KBM-7 (cell line): ENCODE measurements around the gene SREBF2.

Experiments used
- DNase-seq: peaks from one replicate; pipeline ENCODE4 v3.0.0-alpha.2; 2015
- in situ Hi-C: fragments of 300-500 bp; cut with MboI; formaldehyde crosslinking; loops from 2 replicates; pipeline ENCODE4 v1.14.3; 2020; ENCODE audit warnings: low sequenced_read_pairs, low pct_unique_long_range_greater_than_20kb, mixed read lengths

The SREBF2 gene

DNA sequence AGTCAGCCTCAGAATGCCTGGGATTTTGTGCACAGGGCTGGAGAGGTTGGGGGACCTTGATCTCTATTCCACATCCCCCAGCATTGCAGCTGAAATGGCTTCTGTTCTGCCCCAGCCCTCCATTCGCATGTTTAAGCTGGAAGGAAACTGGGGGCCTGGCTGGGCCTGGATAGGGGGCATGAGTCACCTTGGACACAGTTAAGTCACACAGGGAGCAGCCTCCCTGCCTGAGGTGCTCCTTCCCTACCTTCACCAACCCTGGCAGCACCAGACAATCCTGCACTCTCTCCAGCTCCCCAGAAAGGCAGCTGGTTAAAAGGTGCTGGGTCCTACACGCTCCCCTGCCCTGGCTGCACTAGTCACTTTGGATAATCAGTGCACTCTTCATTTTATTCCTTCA, 119.8 kb downstream of the SREBF2 start:
- no peak for DNase-seq
- in situ Hi-C loops = no loop called here
